HG02884 (cell line): ENCODE results near the gene SLC51B.
"Not testable (repeated sequence)": the region's sequence is repeated elsewhere in the genome, so short reads cannot be mapped to it uniquely, and the experiment has no call there.

Experiments used
- ATAC-seq: cut with Tn5 transposase; IDR thresholded peaks from one replicate; pipeline ENCODE4 v1.9.1; 2021; ENCODE audit warnings: mild to moderate bottlenecking, moderate library complexity; ENCODE audit not compliant: unreplicated experiment

Gene SLC51B

GRCh38 chr15:65082303-65082953, 37.2 kb downstream of the SLC51B start:
- no peak for ATAC-seq

GRCh38 chr15:65083262-65083701, 38.1 kb downstream of the SLC51B start:
- ATAC-seq: no peak

GRCh38 chr15:65084500-65085206, 39.5 kb downstream of the SLC51B start:
- ATAC-seq: no peak

- no peak for ATAC-seq
These were observed 40.1 kb downstream of the SLC51B start for GRCh38 chr15:65085207-65085753.

GRCh38 chr15:65085990-65086679, 40.9 kb downstream of the SLC51B start:
- ATAC-seq: no peak

- ATAC-seq: no peak
These were observed 41.5 kb downstream of the SLC51B start for GRCh38 chr15:65086680-65087111.

GRCh38 chr15:65087411-65087810, 42.2 kb downstream of the SLC51B start:
- ATAC-seq: no peak

GRCh38 chr15:65087873-65088642, 42.9 kb downstream of the SLC51B start:
- ATAC-seq: no peak

GRCh38 chr15:65088643-65089021, 43.4 kb downstream of the SLC51B start:
- ATAC-seq: no peak

GRCh38 chr15:65089206-65089824, 44.1 kb downstream of the SLC51B start:
- no peak for ATAC-seq

- ATAC-seq: no peak
These were observed 47.0 kb downstream of the SLC51B start for GRCh38 chr15:65091946-65092770.

GRCh38 chr15:65092911-65093792, 48.0 kb downstream of the SLC51B start:
- no peak for ATAC-seq

- not testable (repeated sequence) for ATAC-seq
These were observed 48.6 kb downstream of the SLC51B start for GRCh38 chr15:65093793-65094170.

- no peak for ATAC-seq
These were observed 49.3 kb downstream of the SLC51B start for GRCh38 chr15:65094294-65094995.

GRCh38 chr15:65095011-65095746, 50.0 kb downstream of the SLC51B start:
- ATAC-seq: no peak

- no peak for ATAC-seq
These were observed 50.5 kb downstream of the SLC51B start for GRCh38 chr15:65095747-65096104.
